ENCODE measurements around the gene ARMC6. TPM values are rescaled to one million over a fixed set of nuclear protein-coding genes. Genes with fewer than 3 reads are reported as not detected.

ARMC6 gene
- total RNA-seq, 1 experiment from 2014 or later = 51.4 TPM

DNA sequence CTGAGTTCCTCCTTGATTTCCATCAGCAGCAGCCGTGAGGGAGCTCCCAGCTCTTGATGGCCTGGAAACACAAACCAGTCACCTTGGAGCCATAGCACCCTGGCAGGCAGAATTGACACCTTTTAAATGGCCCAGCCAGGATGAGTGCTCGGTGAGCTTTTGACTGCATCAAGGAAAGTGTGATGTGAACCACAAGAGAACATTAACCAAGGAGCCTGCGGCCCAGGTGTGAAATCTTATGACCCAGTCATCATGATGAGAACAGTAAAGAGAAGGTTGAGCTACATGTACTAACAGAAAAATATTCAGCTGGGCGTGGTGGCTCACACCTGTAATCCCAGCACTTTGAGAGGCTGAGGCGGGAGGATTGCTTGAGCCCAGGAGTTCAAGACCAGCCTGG, 22.9 kb upstream of the ARMC6 start:
- H3K9me3 ChIP-seq (ENCODE audit: control insufficient read depth, insufficient read depth, low read depth, low read length) = no peaks in the 10 kb centered on the region
- DNase-seq (ENCODE audit: low read depth, low spot score) = no peak
- BruUV-seq (replicated peaks) = no TSS peak
- CTCF ChIA-PET = interaction anchor here (0.6 kb wide), 1 partner anchor 44 kb away, joined by 3 read pairs; no protein-coding TSS in a partner anchor
- intact Hi-C loops (cut with micrococcal nuclease; ENCODE audit: unreplicated experiment) = no loop called here
- in situ Hi-C loops (cut with HindIII; ENCODE audit: low pct_unique_long_range_greater_than_20kb, low sequenced_read_pairs) = no loop called here
- no peaks in the 10 kb centered on the region for H3K27me3 ChIP-seq (ENCODE audit: control insufficient read depth, insufficient read depth, low read length)
- H3K36me3 ChIP-seq (ENCODE audit: control insufficient read depth, insufficient read depth, low read length) = peaks cover 21% of the 10 kb centered on the region
- no peaks in the 10 kb centered on the region for H3K4me1 ChIP-seq (ENCODE audit: control insufficient read depth, insufficient read depth, low read length)
- POLR2A ChIA-PET = no interaction called here
- TF ChIP-seq, protein P1, sequence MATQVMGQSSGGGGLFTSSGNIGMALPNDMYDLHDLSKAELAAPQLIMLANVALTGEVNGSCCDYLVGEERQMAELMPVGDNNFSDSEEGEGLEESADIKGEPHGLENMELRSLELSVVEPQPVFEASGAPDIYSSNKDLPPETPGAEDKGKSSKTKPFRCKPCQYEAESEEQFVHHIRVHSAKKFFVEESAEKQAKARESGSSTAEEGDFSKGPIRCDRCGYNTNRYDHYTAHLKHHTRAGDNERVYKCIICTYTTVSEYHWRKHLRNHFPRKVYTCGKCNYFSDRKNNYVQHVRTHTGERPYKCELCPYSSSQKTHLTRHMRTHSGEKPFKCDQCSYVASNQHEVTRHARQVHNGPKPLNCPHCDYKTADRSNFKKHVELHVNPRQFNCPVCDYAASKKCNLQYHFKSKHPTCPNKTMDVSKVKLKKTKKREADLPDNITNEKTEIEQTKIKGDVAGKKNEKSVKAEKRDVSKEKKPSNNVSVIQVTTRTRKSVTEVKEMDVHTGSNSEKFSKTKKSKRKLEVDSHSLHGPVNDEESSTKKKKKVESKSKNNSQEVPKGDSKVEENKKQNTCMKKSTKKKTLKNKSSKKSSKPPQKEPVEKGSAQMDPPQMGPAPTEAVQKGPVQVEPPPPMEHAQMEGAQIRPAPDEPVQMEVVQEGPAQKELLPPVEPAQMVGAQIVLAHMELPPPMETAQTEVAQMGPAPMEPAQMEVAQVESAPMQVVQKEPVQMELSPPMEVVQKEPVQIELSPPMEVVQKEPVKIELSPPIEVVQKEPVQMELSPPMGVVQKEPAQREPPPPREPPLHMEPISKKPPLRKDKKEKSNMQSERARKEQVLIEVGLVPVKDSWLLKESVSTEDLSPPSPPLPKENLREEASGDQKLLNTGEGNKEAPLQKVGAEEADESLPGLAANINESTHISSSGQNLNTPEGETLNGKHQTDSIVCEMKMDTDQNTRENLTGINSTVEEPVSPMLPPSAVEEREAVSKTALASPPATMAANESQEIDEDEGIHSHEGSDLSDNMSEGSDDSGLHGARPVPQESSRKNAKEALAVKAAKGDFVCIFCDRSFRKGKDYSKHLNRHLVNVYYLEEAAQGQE (IDR thresholded peaks at IDR 0.05; ENCODE audit: insufficient read depth in 1 of 2, low read depth in 2 of 2, low read length in 1 of 2) = no peak
- TF ChIP-seq, protein P2, sequence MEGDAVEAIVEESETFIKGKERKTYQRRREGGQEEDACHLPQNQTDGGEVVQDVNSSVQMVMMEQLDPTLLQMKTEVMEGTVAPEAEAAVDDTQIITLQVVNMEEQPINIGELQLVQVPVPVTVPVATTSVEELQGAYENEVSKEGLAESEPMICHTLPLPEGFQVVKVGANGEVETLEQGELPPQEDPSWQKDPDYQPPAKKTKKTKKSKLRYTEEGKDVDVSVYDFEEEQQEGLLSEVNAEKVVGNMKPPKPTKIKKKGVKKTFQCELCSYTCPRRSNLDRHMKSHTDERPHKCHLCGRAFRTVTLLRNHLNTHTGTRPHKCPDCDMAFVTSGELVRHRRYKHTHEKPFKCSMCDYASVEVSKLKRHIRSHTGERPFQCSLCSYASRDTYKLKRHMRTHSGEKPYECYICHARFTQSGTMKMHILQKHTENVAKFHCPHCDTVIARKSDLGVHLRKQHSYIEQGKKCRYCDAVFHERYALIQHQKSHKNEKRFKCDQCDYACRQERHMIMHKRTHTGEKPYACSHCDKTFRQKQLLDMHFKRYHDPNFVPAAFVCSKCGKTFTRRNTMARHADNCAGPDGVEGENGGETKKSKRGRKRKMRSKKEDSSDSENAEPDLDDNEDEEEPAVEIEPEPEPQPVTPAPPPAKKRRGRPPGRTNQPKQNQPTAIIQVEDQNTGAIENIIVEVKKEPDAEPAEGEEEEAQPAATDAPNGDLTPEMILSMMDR (IDR thresholded peaks at IDR 0.05) = no peak
- TF ChIP-seq POLR2AphosphoS5 (IDR thresholded peaks at IDR 0.05; ENCODE audit: low read depth, low read length) (no peak), SIN3A (IDR thresholded peaks at IDR 0.05; ENCODE audit: borderline replicate concordance, insufficient read depth, low read depth, low read length) (no peak)
- no peak overlapping the region for H3K27ac ChIP-seq (ENCODE audit: low read length)
- H3K4me3 ChIP-seq (ENCODE audit: low read depth in 2 of 2, low read length in 2 of 2) = no peak overlapping the region
- ATAC-seq = no peak

DNA sequence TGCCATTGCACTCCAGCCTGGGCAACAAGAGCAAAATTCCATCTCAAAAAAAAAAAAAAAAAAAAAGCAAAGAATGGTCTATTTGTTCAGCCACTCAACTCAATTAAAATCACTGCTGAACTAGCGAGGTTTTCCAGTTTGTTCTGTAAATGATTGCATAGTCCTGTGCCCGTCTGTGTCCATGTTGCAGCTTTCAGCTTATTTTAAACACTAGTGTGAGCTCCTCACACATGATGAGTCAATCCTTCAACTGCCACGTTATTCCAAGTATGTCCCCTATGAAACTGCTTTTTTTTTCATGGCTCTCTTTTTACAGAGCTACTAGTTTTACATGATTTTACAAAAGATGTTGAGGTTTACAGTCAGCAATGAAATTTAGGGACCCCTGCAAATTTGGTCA, 12.3 kb upstream of the ARMC6 start:
- Histone ChIP-seq H3K4me3 (ENCODE audit: low read depth in 2 of 2, low read length in 2 of 2) (no peak overlapping the region), H3K27ac (ENCODE audit: low read length) (no peak overlapping the region), H3K36me3 (ENCODE audit: control insufficient read depth, insufficient read depth, low read length) (peaks cover 32% of the 10 kb centered on the region), H3K4me1 (ENCODE audit: control insufficient read depth, insufficient read depth, low read length) (no peaks in the 10 kb centered on the region), H3K27me3 (ENCODE audit: control insufficient read depth, insufficient read depth, low read length) (no peaks in the 10 kb centered on the region), H3K9me3 (ENCODE audit: control insufficient read depth, insufficient read depth, low read depth, low read length) (no peaks in the 10 kb centered on the region)
- BruUV-seq (replicated peaks) = no TSS peak
- intact Hi-C loops (cut with micrococcal nuclease; ENCODE audit: unreplicated experiment) = no loop called here
- no peak for TF ChIP-seq TCF7L2 (IDR thresholded peaks at IDR 0.05; ENCODE audit: low read depth, low read length)
- TF ChIP-seq SIN3A (IDR thresholded peaks at IDR 0.05; ENCODE audit: borderline replicate concordance, insufficient read depth, low read depth, low read length) = no peak
- TF ChIP-seq POLR2AphosphoS5 (IDR thresholded peaks at IDR 0.05; ENCODE audit: low read depth, low read length) = no peak
- TF ChIP-seq, protein P2 (IDR thresholded peaks at IDR 0.05) = no peak
- TF ChIP-seq, protein P1 (IDR thresholded peaks at IDR 0.05; ENCODE audit: insufficient read depth in 1 of 2, low read depth in 2 of 2, low read length in 1 of 2) = no peak
- CTCF ChIA-PET = no interaction called here
- DNase-seq (ENCODE audit: low read depth, low spot score) (no peak), ATAC-seq (no peak)
- POLR2A ChIA-PET = no interaction called here
- in situ Hi-C loops (cut with HindIII; ENCODE audit: low pct_unique_long_range_greater_than_20kb, low sequenced_read_pairs) = no loop called here
